K562 (cell line): ENCODE results near the gene PSMA8.

ENCODE experiments used
- CBX3 ChIP-seq, 2 experiments: IDR thresholded peaks; 1 replicate in 1 of 2; 2 replicates in 1 of 2; pipeline ENCODE4 v1.6.1; 2012; ENCODE audit warnings: inconsistent platforms in 2 of 2, low read length in 2 of 2, borderline replicate concordance in 1 of 2, control low read depth in 1 of 2
- DNMT1 ChIP-seq: fragments of 450-650 bp; IDR thresholded peaks from 2 replicates; pipeline ENCODE4 v1.6.1; 2016; ENCODE audit warnings: antibody characterized with exemption, mild to moderate bottlenecking
- ETV6 ChIP-seq, 3 experiments: fragments of 150-350 bp in 1 of 3; sonication (generic) in 1 of 3; formaldehyde crosslinking in 1 of 3; IDR thresholded peaks; 2 replicates each; pipeline versions ENCODE4 v1.6.1 to v1.8.0; 2014 to 2022; ENCODE audit warnings: borderline replicate concordance in 2 of 3, low read depth in 2 of 3, antibody characterized with exemption in 1 of 3, low read length in 1 of 3, mild to moderate bottlenecking in 1 of 3, missing genetic modification reagents in 1 of 3
- FOS ChIP-seq: IDR thresholded peaks from 3 replicates; pipeline ENCODE4 v1.6.1; 2011; ENCODE audit not compliant: insufficient read length; ENCODE audit errors: extremely low read depth
- RBBP5 ChIP-seq: fragments of 200-600 bp; sonication (generic); IDR thresholded peaks from 2 replicates; pipeline ENCODE4 v1.6.1; 2012; ENCODE audit warnings: borderline replicate concordance, mild to moderate bottlenecking, low read length, control low read depth, inconsistent platforms; ENCODE audit not compliant: insufficient read depth, poor library complexity, severe bottlenecking
- SIN3B ChIP-seq: fragments of 450-650 bp; IDR thresholded peaks from 2 replicates; pipeline ENCODE4 v1.6.1; 2017; ENCODE audit warnings: low read depth, mild to moderate bottlenecking, moderate library complexity
- SIRT6 ChIP-seq: IDR thresholded peaks from one replicate; pipeline ENCODE4 v1.6.1; 2012; ENCODE audit warnings: low read depth, mild to moderate bottlenecking, control low read depth, inconsistent platforms, low read length, moderate library complexity
- USF1 ChIP-seq: sonication (generic); formaldehyde crosslinking; IDR thresholded peaks from 2 replicates; pipeline ENCODE4 v1.9.0; 2022; ENCODE audit warnings: mild to moderate bottlenecking, missing genetic modification reagents
- YY1 ChIP-seq, 3 experiments: IDR thresholded peaks; 2 replicates each; pipeline ENCODE4 v1.6.1; 2011; ENCODE audit warnings: low read length in 2 of 3, mild to moderate bottlenecking in 2 of 3, moderate library complexity in 2 of 3, borderline replicate concordance in 1 of 3, control low read depth in 1 of 3, low read depth in 1 of 3; ENCODE audit not compliant: insufficient read depth in 3 of 3, insufficient replicate concordance in 2 of 3, control insufficient read depth in 1 of 3, insufficient read length in 1 of 3; ENCODE audit errors: extremely low read depth in 1 of 3
- ZBTB33 ChIP-seq: sonication (generic); formaldehyde crosslinking; IDR thresholded peaks from 2 replicates; pipeline ENCODE4 v1.8.1; 2023; ENCODE audit warnings: mild to moderate bottlenecking, missing genetic modification reagents
- ZKSCAN3 ChIP-seq: fragments of 250-450 bp; sonication (Bioruptor Pico); IDR thresholded peaks from 2 replicates; pipeline ENCODE4 v1.4.0; 2020

- TF ChIP-seq CBX3 (IDR thresholded peaks at IDR 0.05; ENCODE audit: borderline replicate concordance in 1 of 2, low read length in 2 of 2) (no peak), ETV6 (IDR thresholded peaks at IDR 0.05; ENCODE audit: borderline replicate concordance in 1 of 2, low read depth in 2 of 2, low read length in 1 of 2) (no peak), ETV6 (CRISPR knock-in tag; IDR thresholded peaks at IDR 0.05; ENCODE audit: borderline replicate concordance) (no peak), SIRT6 (no peak), YY1 (IDR thresholded peaks at IDR 0.05; ENCODE audit: borderline replicate concordance in 1 of 3, control insufficient read depth in 1 of 3, extremely low read depth in 1 of 3, insufficient read depth in 3 of 3, insufficient read length in 1 of 3, insufficient replicate concordance in 2 of 3, low read depth in 1 of 3, low read length in 2 of 3) (no peak), DNMT1 (no peak), ZBTB33 (CRISPR knock-in tag) (no peak), SIN3B (no peak), FOS (no peak), USF1 (CRISPR knock-in tag) (no peak), RBBP5 (no peak), ZKSCAN3 (CRISPR knock-in tag) (no peak)
Observed at GRCh38 chr18:26134107-26134506, 438 bp downstream of the PSMA8 start.
